Tibial nerve (tissue), 4 donors: ENCODE results near the gene SCTR. TPM values are rescaled to one million over a fixed set of nuclear protein-coding genes. Genes with fewer than 3 reads are reported as not detected.

ENCODE experiments used
- DNase-seq, 2 donors: peaks; one replicate each; pipeline ENCODE4 v3.0.0-alpha.2; 2019; ENCODE audit warnings: low spot score in 2 of 2
- H3K27ac ChIP-seq, 4 donors: fragments of 200-600 bp; sonication (generic) in 3 of 4; one replicate each; pipeline ENCODE4 v1.5.1; 2017 to 2019; ENCODE audit warnings: mild to moderate bottlenecking in 1 of 4
- H3K27me3 ChIP-seq, 2 donors: fragments of 200-600 bp; sonication (generic) in 1 of 2; one replicate each; pipeline versions ENCODE4 v1.5.1 to v1.6.0; 2017 to 2019
- H3K36me3 ChIP-seq, 3 donors: fragments of 200-600 bp; sonication (generic); one replicate each; pipeline ENCODE4 v1.5.1; 2018 to 2019
- H3K4me1 ChIP-seq, 4 donors: fragments of 200-600 bp; sonication (generic) in 3 of 4; one replicate each; pipeline ENCODE4 v1.5.1; 2017 to 2019
- H3K4me3 ChIP-seq, 4 donors: fragments of 200-600 bp; sonication (generic) in 3 of 4; one replicate each; pipeline ENCODE4 v1.5.1; 2017 to 2019; ENCODE audit warnings: mild to moderate bottlenecking in 1 of 4, moderate library complexity in 1 of 4
- H3K9me3 ChIP-seq, 4 donors: fragments of 200-600 bp; sonication (generic) in 3 of 4; one replicate each; pipeline ENCODE4 v1.5.1; 2017 to 2019
- CTCF ChIP-seq, 5 experiments: fragments of 200-600 bp in 3 of 5; fragments of 450-650 bp in 2 of 5; sonication (generic) in 3 of 5; IDR thresholded peaks; one replicate each; pipeline ENCODE4 v1.5.1; 2016 to 2019; ENCODE audit warnings: antibody characterized with exemption in 5 of 5, mild to moderate bottlenecking in 3 of 5, moderate library complexity in 2 of 5
- EP300 ChIP-seq, 2 donors: sonication (generic); formaldehyde crosslinking; IDR thresholded peaks; one replicate each; pipeline ENCODE4 v1.6.1; 2017; ENCODE audit warnings: antibody characterized with exemption in 2 of 2, mild to moderate bottlenecking in 1 of 2
- POLR2A ChIP-seq, 2 donors: fragments of 450-650 bp; IDR thresholded peaks; one replicate each; pipeline ENCODE4 v1.6.1; 2017; ENCODE audit warnings: antibody characterized with exemption in 2 of 2, mild to moderate bottlenecking in 2 of 2, moderate library complexity in 2 of 2
- WGBS, 2 donors: methylation state at CpG; one replicate each; pipeline ENCODE4 v1.1.5; 2018; 5-methylcytosine and 5-hydroxymethylcytosine counted together
- total RNA-seq, 4 donors: library from RNA; depleted of rRNA; stranded (reverse); fragments of >200 nt; gene quantifications; one replicate each; pipeline ENCODE4 v1.1.0, GENCODE V29; 2016

The SCTR gene
- total RNA-seq, 4 donors from 2014 or later, result not detected

- Histone ChIP-seq H3K4me1 (peaks cover 0 to 4% (median 0%) of the 10 kb centered on the region in 4 donors), H3K27me3 (no peaks in the 10 kb centered on the region), H3K27ac (no peak overlapping the region), H3K4me3 (no peak overlapping the region), H3K36me3 (no peaks in the 10 kb centered on the region), H3K9me3 (peaks cover 0 to 8% (median 0%) of the 10 kb centered on the region in 4 donors)
- 39 to 53% methylated on average over 10 of the region's 10 CpGs for whole genome bisulfite sequencing, 2 donors
- TF ChIP-seq EP300 (IDR thresholded peaks at IDR 0.05), result no peak
- no peak for TF ChIP-seq CTCF (IDR thresholded peaks at IDR 0.05)
- TF ChIP-seq POLR2A (IDR thresholded peaks at IDR 0.05), result no peak
- DNase-seq, result no peak
Observed at GRCh38 chr2:119402645-119403560, 121.4 kb downstream of the SCTR start.

- Histone ChIP-seq H3K9me3 (peaks cover 0 to 8% (median 0%) of the 10 kb centered on the region in 4 donors), H3K36me3 (no peaks in the 10 kb centered on the region), H3K27ac (no peak overlapping the region), H3K27me3 (no peaks in the 10 kb centered on the region), H3K4me3 (no peak overlapping the region), H3K4me1 (peaks cover 0 to 4% (median 0%) of the 10 kb centered on the region in 4 donors)
- 92 to 97% methylated on average over 5 of the region's 5 CpGs for WGBS, 2 donors
- TF ChIP-seq EP300 (IDR thresholded peaks at IDR 0.05) (no peak), CTCF (IDR thresholded peaks at IDR 0.05) (no peak), POLR2A (IDR thresholded peaks at IDR 0.05) (no peak)
- DNase-seq, result no peak
Observed at GRCh38 chr2:119402106-119402505, 122.2 kb downstream of the SCTR start.

- H3K4me3 ChIP-seq, result no peak overlapping the region
- WGBS, 2 donors, result 86 to 93% methylated on average over 5 of the region's 6 CpGs
- TF ChIP-seq POLR2A (IDR thresholded peaks at IDR 0.05) (no peak), EP300 (IDR thresholded peaks at IDR 0.05) (no peak)
- no peak overlapping the region for H3K27ac ChIP-seq
- no peaks in the 10 kb centered on the region for H3K27me3 ChIP-seq
- no peaks in the 10 kb centered on the region for H3K36me3 ChIP-seq
- no peaks in the 10 kb centered on the region for H3K4me1 ChIP-seq
- no peak for DNase-seq
- no peaks in the 10 kb centered on the region for H3K9me3 ChIP-seq
Observed at GRCh38 chr2:119397196-119397595, 127.1 kb downstream of the SCTR start.

- TF ChIP-seq POLR2A (IDR thresholded peaks at IDR 0.05) (no peak), EP300 (IDR thresholded peaks at IDR 0.05) (no peak), CTCF (IDR thresholded peaks at IDR 0.05) (no peak)
- Histone ChIP-seq H3K36me3 (no peaks in the 10 kb centered on the region), H3K27ac (no peak overlapping the region), H3K9me3 (no peaks in the 10 kb centered on the region), H3K27me3 (no peaks in the 10 kb centered on the region), H3K4me1 (peaks cover 0 to 14% (median 5%) of the 10 kb centered on the region in 4 donors), H3K4me3 (no peak overlapping the region)
- no peak for DNase-seq
- 82 to 85% methylated on average over 3 of the region's 3 CpGs for WGBS, 2 donors
Observed at GRCh38 chr2:119393971-119394748, 130.1 kb downstream of the SCTR start.

Other genes starting within 250 kb of the SCTR start
- gene C2orf76, start 157.6 kb downstream of the SCTR start, total RNA-seq, result 10 to 100 TPM in 2 of 4 donors, 1 to 10 TPM in 2; 1.4 to 14.2 (median 9.4) TPM
- gene DBI, start 157.5 kb downstream of the SCTR start, total RNA-seq, result 100 to 1,000 TPM in 2 of 4 donors, 10 to 100 TPM in 2; 73.7 to 135 (median 105) TPM
- 10 to 100 TPM in 2 of 4 donors, 1 to 10 TPM in 2; 3.7 to 15.3 (median 8.8) TPM for gene TMEM37, start 92.6 kb downstream of the SCTR start, total RNA-seq
- gene CFAP221, start 20.0 kb upstream of the SCTR start, total RNA-seq, result 1 to 10 TPM in 1 of 4 donors, under 1 TPM in 2, not detected in 1; 0.30 to 1.7 (median 0.42) TPM
- 10 to 100 TPM in 1 of 4 donors, 1 to 10 TPM in 3; 3.9 to 15.3 (median 4.5) TPM for gene TMEM177, start 154.7 kb upstream of the SCTR start, total RNA-seq
- 10 to 100 TPM; 15.0 to 45.2 (median 21.1) TPM for gene PTPN4, start 235.4 kb upstream of the SCTR start, total RNA-seq